RPMI8226 (cell line): Measurements from ENCODE around the gene VPS11.
"Not testable (repeated sequence)": the region's sequence is repeated elsewhere in the genome, so short reads cannot be mapped to it uniquely, and the experiment has no call there.

Experiments
- DNase-seq: peaks from one replicate; pipeline ENCODE4 v3.0.0-alpha.2; 2015

The VPS11 gene

DNA sequence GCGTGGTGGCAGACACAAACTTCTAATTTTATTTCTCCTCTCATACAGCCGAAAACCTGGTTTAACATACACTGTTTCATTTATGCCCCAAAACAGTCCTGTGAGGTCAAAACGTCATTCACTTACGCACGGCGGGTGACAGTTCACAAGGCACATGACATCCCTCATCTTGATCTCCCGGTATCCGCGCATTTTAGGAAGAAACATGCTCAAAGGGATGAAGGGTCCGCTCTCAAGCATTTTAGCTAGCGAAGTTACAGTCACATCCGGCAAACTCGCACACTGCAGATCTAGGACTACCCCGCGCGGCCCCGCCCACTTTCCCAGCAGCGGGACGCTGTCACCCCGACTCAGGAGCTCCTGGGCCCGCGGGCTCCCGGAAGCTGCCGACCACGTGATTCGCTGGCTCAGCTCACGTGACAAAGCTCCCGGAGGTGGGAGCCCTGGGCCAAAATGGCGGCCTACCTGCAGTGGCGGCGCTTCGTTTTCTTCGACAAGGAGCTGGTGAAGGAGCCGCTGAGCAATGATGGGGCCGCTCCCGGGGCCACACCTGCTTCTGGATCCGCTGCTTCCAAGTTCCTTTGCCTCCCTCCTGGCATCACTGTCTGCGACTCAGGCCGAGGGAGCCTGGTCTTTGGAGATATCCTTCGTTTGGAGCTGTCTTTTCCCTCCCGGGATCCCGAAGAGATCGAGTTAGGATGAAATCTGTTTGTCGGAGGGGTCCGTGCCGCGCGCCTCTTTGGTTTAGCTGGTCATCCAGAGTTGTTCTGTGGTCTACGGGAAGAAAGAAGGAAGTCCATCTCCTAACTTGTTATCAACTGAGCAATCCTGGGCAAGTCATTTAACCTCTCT is at the start of gene VPS11:
Gene VPS11, plus strand, starts transcription at position 448 of the 852 bp plus-strand sequence. Its CDS starts 6 bp downstream, at position 454.
- DNase-seq: peak; percentile 95

DNA sequence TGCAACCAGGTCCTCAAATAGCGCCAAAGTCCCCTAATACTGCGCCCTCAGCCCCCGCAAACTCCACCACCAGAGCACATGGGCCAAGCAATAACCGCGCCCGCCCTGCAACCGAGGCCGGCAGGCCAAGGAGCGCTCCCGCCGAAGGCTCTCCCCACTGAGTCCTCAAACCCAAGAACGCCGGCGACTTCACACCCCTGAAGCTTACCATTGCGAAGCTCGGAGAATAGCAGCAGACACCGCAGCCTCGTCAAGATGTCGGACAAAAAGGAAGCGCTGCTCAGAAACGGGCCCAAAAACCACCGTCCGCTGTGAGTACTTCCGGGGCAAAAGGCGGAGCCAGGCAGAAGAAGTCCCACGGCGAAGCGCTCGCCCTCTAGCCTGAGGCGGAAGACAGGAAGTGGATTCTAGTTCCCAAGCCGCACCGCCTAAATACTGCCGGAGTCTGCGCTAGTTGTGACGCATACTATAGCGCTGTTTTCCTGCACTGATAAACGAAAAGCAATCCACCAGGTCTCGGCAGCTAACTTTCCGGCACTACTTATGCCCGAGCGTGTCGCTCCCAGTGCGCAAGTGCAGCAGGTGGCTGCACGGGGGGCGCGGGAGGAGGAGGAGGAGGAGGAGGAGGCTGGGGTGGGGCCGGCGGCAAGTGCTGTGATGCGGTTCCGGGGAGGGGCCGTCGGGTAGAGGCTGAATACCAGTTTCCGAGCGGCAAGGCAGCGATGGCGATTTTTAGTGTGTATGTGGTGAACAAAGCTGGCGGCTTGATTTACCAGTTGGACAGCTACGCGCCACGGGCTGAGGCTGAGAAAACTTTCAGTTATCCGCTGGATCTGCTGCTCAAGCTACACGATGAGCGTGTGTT is 49.3 kb upstream of the VPS11 start, which contains the start of the genes RPS25 and TRAPPC4:
Gene RPS25, minus strand, starts transcription at position 270 of the 865 bp plus-strand sequence. Its CDS starts 59 bp downstream, at position 211.
Gene TRAPPC4, plus strand, starts transcription at position 693 of the 865 bp plus-strand sequence. Its CDS starts 30 bp downstream, at position 723.
- DNase-seq: peak; percentile 98

DNA sequence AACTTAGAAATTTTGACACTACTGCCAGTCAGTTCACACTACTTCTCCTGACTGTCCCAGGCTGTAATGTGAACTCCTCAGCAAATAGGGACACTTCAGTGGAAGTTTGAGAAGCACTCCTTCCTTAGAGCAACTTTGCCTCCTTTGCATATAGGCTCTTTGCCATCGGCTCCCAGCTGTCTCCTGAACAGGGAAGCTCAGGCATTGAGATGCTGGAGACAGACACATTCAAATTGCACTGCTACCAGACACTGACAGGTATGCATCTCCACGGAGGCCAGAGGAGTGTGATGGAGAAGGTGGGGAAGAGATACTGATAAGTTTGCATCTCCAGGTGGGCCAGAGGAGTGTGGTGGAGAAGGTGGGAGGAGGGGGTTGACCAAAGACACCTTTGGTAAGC is 47.6 kb upstream of the VPS11 start:
- no peak for DNase-seq

DNA sequence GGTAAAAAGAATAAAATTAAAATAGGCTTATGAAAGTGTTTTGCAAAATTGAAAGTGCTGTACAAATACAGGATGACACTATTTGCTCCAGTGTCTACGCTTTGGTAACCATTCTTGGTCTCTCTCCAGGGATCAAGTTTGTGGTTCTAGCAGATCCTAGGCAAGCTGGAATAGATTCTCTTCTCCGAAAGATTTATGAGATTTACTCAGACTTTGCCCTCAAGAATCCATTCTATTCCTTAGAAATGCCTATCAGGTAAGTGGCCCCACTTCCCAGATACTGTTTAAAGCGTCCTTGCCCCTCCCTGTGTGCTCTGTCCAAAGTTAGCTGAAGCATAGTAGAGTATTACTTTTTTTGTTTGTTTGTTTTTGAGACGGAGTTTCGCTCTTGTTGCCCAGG is 46.0 kb upstream of the VPS11 start:
- DNase-seq: no peak

DNA sequence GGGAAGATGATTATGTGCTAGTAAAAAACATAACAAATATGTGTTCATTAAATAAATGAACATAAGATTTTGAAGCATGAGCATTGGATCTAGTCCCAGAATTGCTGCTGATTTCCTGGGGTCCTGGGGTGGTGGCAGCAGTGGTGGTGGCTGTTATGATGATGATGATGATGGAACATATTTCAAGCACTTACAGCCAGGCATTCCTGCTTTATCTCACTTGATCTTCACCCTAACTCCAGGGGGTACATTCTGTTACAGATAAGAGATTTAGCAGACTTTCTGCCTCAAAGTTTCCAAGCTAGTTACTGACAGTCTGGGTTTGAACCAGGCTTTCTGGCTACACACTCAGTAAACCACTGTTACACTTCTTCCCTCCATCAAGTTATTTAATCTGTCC is 43.9 kb upstream of the VPS11 start:
- no peak for DNase-seq

DNA sequence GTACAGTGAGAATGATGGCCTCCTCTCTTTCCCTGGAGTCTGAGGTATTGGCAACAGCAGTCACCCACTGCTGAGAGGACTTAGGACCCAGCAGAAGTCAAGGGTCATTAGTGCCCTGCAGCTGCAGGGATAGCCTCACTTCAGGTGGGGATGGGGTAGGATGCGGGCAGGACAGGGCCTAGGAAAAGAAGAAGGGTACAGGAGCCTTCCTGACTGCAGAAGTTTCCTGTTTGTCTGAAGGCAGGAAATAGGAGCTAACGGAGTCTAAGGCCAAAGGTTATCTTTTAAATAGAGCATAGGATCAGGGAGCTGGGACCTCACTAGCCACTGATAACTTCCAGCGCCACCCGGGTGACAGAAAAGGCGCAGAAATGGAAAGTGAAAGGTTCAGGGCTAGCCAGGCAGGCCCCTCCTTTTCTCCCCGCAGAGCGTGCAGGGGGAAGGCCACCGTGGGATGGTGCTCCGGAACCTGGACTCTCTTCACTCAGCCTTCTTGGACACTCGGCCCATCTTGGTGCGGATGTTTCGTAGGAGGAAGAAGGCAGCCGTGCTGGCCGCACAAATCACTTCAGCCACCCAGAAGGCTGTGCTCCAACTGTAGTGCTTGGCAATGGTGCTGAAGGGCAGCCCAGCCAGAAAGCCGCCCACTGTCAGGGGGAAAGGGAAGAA is 43.1 kb upstream of the VPS11 start:
- no peak for DNase-seq

DNA sequence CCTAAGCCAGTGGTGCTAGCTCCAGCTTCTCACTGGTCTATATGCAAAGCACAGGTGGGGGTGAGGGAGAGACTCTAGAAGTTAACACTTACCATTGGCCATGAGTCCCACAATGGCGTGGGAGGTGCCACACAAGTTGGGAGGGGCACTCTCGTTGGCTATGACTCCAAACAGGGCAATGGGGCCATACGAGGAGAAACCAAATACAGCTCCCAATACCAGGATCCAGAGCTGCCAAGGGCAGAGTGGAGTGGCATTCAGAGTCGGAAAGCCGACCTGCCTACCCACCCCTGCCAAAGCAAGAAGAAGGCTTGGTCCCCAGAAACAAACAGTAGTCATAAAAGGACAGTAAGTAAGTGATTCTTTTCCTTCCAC is 42.5 kb upstream of the VPS11 start:
- DNase-seq: no peak

DNA sequence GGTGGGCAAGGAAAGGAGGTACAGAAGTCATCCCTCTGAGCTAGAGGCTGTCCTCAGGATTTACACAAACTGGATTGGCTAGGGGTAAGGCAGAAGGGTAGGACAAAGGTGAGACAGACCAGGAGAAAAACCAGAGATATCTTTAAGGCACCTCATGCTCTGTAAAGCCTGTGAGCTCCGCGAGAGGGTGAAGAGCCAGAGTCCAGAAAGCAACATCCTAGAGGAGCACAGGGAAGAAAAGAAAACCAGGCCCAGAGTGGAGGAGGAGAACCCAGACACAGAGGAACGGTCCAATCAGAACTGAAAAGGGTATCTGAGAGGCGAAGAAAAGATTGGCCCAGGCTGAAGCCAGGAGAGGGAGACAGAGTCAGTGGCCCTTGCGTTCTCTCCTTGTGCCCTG is 42.1 kb upstream of the VPS11 start:
- DNase-seq: no peak

DNA sequence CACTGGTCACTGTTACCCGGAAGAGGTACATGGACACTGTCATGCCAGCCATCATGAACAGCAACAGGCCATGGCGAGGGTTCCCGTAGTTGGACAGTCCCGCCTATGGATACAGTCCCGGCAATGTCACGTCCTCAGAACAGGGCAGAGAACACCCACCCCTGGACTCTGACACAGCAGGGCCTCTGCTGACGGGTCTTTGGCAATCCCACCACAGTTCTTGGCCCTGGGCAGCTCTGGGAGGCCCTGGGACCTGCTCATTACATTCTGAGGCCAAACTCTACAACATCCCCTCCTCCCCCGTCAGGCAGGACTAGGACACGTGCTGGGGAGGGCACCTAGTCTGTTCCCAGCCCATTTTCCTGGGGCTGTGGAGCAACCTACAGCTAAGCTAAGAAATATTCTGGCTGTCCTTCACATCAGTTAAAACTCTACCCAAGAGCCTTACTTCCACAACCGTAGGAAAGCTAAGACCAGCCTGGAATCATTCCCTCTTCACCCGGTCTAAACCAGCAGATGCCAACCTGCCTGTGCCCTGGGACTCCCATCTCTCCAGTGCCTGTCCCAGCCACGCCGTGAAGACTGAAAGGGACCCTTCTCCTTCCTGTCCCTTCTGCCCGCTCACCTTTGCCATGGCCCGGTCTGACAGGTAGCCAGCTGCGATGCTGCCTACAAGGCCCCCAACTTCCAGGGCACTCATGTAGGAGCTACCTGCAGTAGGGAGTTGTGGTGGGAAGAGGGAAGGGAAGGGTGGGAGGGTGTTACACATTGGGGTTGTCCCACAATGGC is 41.4 kb upstream of the VPS11 start:
- DNase-seq: no peak

DNA sequence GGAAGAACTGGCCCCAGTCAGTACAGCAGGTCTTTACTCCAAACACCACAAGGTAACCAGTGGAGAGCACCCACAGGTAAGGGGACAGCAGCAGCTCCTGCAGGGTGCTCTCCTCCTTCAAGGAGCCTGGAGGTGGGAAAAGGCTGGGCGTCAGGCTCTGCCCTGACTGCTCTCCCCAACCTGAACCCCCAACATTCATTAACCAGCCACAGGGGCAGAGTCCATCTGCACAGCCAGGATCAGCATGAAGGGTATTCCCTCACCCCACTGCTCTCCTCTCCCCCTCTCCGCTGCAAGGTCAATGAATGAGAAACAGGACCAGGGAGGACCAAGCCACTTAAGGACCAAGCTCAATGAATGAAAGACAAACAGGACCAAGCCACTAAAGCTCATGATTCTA is 40.6 kb upstream of the VPS11 start:
- no peak for DNase-seq

DNA sequence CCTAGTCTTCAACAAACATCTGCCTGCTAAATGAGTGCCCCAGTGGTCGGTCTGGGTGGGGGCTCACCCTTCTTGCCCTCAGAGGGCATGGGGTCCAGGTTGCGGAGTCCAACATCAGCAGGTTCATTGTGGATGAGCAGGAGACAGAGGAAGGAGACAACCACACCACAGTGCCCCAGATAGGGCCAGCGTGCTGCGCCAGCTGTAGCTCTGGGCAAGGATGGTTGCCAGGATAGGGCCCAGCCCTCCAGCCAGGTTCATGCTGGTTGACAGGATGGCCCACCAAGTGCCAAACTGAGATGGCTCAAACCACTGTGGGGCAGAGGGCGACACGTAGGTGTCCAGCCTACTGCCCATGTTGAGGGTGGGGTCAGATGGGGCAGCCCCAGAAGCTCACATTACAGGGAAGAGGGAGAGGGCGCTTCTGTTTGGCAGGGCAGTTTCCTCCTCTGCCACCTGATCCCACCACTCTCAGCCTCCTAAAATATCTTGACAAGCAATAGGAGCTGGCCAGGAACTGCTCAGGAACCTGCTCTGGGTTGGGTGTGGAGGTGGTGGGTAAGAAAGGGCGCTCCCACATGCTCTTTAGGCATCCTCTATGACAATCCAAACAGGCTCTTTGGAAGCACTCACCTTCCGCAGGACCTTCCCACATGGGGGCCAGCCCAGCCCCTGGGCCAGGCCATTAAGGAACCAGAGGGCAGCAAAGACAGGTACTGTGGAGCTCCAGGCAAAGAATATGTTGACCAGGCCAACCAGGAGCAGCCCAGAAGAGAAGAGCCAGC is 39.9 kb upstream of the VPS11 start:
- no peak for DNase-seq

DNA sequence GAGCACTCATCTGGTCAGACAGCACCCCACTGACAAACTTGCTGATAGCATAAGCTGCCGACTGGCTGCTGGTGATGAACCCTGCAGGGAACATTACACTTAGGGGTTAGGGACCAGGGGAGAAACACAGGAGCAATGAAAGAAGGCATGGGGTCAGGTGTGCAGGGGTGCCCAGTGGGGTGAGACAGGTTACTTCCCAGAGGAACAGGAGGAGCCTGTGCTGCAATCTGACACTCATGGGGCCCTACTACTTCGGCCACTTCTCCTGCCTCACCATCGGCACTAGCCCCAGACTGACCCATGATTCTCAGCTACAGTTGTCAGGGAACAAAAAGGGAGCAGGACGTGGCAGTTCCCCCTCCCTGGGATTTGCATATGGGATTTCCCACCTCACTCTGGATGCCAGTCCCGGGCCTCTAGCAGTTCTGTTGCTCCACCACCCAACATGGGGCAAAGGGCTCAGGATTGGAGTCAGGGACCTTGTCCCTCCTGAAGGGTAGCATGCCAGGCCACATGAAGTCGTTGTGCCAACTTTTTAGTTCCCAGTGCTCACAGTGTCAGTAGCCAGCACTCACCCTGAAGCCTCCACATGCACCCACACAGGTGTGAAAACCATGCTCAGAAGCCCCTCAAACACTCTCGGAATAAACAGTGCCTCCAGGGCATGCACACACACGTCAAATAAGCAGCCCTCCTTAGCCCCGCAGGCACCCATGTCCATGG is 39.1 kb upstream of the VPS11 start:
- DNase-seq: no peak

DNA sequence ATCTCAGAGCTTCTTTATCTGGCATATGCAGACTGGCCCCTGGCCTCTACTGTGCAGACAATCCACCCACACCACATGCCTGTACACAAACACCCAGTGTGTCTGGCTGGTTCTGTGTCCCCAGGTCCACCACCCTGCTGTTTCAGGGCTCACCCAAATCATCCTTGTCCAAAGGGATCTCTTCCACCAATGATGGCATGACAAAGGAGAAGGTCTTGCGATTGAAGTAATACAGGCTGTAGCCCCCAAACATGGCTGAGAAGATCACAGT is 38.6 kb upstream of the VPS11 start:
- no peak for DNase-seq

DNA sequence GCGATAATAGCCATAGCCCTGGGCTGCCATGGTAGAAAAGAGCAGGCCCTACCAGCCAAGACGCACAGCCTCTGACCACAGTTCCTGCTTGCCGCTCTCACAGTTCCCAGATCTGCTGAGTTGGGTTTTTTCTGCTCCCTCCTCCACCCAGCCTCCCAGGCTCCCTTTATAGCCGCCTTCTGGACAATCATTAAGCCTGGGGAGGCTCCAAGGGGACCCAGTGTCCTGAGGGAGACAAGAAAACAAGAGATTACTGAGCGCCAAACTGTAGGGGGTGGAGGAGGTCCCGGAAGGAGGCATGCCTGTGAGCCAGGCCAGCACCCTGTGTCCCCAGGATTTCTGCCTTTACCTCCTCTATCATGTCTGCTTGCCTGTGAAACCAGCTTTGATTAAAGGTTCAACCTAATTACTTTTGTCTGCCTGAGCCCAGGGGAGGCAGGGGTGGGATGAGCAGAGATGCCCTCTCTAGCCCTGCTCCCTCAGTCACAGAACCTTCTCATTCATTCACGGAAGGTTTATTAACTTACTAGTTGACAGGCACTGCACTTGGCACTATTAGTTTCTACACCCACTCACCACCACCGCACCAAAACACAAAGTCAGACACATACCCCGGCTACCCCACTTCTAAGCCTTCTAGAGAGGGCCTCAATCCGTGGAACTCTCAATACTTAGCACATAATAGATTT is 38.1 kb upstream of the VPS11 start:
- DNase-seq: peak; percentile 92

DNA sequence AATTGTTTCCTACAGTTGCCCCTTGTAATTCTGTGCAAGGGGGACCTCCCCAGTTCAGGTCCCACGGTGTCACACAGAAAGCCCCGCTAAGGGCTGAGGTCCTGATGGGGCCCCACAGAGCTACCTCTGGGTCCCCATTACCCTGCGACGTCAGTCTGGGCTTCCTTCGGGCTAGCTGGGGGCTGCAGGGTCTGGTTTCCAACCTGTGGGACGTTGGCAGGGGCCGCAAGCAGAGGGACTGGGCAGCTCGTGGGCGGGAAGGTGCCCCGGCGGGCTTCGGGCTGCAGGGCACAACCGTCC is 37.6 kb upstream of the VPS11 start:
- peak; percentile 17 for DNase-seq

DNA sequence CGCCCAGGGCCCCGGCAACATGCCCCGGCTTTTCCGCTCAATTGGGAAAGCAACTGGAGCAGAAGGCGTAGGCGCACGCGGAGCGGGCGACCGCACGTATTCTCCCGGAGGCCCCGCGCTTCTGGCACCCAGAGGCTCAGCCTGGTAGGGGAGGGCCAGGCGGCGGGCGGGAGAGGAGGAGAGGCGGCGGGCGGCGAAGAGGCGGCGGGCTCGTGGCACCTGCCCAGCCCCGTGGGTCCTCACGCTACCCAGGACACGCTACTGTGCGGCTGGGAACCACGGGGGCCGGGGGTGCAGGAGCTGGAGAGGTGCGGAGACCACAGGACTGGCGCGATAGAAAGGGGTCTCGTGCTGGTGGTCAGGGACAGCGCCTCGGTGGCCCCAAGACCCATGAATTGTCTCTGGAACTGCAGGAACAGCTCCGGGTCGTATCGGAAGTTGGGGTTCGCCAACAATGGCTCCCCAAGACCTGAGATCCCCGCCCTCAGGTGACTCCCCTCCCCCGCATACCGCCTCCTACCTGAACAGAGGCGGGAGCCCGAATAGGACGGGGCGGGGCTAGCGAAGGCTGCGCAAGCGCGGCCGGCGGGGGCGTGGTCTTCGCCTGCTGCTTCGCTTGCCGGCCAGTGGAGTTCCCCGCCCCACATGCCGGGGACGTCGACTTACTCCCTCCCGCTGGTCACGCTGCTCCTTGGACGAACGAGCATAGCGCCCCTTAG is 37.1 kb upstream of the VPS11 start, which contains the start of gene SLC37A4:
Gene SLC37A4, minus strand, starts transcription at position 549 of the 719 bp plus-strand sequence.
- peak; percentile 100 for DNase-seq

DNA sequence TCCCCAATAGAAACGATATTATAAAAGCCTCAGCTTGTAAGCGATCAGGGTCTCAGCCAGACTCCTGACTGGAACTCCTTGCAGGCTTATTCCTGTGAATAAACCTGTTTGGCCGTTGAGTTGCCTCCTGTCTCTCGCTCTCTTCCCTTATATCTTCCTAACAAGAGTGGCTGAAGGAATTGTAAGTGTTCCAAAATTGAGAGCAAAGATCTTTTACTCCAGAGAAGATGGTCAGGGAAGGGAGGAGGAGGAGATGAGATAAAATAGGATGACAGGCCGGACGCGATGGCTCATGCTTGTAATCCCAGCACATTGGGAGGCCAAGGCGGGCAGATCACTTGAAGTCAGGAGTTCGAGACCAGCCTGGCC is 35.7 kb upstream of the VPS11 start:
- DNase-seq: no peak

DNA sequence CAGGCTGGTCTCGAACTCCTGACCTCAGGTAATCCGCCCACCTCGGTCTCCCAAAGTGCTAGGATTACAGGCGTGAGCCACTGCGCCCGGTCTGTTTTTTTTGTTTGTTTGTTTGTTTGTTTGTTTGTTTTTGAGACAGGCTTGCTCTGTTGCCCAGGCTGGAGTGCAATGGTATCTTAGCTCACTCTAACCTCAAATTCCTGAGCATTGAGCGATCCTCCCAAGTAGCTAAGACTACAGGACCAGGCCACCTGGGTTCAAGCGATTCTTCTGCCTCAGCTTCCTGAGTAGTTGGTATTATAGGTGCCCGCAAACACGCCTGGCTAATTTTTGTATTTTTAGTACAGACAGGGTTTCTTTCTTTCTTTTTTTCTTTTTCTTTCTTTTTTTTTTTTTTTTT is 34.2 kb upstream of the VPS11 start:
- not testable (repeated sequence) for DNase-seq

DNA sequence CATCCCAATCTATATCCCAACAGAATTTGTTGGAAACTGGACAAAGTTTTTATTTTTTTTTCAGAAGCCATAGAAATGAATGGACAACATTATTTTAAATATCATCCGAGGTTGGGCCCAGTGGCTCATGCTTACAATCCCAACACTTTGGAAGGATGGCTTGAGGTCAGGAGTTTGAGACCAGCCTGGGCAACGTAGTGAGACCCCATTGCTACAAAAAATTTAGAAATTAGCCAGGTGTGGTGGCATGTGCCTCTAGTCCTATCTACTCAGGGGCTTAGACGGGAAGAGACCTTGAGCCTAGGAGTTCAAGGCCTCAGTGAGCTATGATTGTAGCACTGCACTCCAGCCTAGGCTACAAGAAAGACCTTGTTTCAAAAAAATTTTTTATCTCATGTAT is 32.8 kb upstream of the VPS11 start:
- no peak for DNase-seq

DNA sequence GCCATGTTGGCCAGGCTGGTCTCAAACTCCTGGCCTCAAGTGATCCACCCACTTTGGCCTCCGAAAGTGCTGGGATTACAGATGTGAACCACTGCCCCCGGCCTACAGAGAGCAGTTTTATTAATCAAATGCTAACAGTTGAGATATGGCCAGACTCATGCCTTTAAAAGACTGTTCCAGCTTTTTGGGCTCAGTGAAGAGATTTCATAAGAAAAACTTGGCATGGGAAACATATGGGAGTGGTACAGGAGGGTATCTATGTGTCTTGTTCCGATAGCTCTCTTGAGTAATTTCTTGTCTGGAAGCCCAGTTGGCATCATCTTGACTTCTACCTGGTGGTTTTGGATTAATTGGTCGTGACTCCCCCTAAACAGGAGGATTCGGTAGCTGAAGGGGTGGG is 28.7 kb upstream of the VPS11 start:
- no peak for DNase-seq
